ENCODE measurements around the gene DCDC1.

GRCh38 chr11:31173926-31174680 lies 195.4 kb downstream of the DCDC1 start:
- TF ChIP-seq CTCF (IDR thresholded peaks at IDR 0.05; ENCODE audit: low read depth, low read length): no peak
- no peak for TF ChIP-seq EZH2phosphoT487 (IDR thresholded peaks at IDR 0.05; ENCODE audit: low read depth)
